HG03064 (cell line): ENCODE data around the gene NHSL1.

Experiments used
- ATAC-seq: cut with Tn5 transposase; IDR thresholded peaks from one replicate; pipeline ENCODE4 v1.9.1; 2021; ENCODE audit warnings: low read depth; ENCODE audit not compliant: unreplicated experiment

Gene NHSL1, protein sequence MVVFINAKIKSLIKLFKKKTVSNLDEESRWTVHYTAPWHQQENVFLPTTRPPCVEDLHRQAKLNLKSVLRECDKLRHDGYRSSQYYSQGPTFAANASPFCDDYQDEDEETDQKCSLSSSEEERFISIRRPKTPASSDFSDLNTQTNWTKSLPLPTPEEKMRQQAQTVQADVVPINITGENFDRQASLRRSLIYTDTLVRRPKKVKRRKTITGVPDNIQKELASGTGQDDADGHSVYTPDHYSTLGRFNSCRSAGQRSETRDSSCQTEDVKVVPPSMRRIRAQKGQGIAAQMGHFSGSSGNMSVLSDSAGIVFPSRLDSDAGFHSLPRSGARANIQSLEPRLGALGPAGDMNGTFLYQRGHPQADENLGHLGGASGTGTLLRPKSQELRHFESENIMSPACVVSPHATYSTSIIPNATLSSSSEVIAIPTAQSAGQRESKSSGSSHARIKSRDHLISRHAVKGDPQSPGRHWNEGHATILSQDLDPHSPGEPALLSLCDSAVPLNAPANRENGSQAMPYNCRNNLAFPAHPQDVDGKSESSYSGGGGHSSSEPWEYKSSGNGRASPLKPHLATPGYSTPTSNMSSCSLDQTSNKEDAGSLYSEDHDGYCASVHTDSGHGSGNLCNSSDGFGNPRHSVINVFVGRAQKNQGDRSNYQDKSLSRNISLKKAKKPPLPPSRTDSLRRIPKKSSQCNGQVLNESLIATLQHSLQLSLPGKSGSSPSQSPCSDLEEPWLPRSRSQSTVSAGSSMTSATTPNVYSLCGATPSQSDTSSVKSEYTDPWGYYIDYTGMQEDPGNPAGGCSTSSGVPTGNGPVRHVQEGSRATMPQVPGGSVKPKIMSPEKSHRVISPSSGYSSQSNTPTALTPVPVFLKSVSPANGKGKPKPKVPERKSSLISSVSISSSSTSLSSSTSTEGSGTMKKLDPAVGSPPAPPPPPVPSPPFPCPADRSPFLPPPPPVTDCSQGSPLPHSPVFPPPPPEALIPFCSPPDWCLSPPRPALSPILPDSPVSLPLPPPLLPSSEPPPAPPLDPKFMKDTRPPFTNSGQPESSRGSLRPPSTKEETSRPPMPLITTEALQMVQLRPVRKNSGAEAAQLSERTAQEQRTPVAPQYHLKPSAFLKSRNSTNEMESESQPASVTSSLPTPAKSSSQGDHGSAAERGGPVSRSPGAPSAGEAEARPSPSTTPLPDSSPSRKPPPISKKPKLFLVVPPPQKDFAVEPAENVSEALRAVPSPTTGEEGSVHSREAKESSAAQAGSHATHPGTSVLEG (N-terminal part only)

DNA sequence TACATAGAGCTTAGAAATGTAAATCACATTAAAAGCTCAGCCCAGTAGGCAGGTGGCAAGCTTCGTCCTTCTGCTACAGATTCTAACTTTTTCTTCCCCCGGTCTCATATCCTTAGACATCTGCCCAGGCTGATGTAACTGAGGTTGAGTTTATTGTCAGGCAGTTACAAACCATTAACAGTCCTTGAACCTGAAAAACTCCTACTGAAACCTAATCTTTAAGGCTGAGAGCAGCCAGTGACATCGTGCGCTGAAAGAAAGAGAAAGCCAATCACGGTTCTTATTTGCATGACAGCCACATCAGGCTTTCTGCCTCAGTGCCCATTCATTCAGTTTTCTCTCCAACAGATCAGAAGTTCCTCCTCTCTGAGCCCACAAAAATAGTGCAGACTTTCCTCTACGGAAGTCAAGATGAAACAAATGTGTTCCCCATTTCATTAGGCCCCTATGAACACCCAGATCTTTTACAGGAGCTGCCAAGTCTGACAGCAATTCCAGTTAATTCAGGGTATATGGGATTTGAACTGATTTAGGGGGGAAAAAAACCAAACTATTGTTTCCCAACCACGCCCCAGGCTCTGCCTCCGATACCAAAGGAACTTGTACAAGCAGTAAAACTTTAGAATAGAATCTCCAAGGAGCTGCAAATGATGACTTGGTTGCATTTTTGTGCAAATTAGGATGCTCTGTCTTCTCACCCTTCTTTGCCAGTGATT, at the start of gene NHSL1:
TSS of gene NHSL1 (minus strand) at position 192 of the 716 bp plus-strand sequence. CDS start 204 bp downstream, outside the sequence.
- ATAC-seq = peak; percentile 95

DNA sequence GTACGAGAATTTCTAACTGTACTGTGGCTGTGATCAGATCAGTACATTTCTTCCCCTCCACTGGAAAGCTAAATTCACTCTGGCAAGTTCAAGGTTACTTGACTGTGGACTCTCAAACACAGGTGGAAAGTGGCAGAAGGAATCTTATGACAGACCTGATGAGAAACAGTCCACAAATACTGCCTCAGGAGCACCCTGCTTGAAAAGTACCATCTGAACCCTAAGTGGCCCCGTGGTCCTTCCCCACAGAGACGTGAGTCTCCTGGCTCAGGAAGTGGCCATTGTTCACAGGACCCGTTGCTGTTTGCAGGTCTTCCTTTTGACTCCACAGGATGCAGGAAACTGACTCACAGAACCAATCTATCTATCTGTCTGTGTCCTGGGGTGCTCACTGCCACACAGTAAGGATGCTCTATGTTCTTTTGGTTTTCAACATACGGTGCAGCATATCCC, 47.5 kb upstream of the NHSL1 start:
- no peak for ATAC-seq

DNA sequence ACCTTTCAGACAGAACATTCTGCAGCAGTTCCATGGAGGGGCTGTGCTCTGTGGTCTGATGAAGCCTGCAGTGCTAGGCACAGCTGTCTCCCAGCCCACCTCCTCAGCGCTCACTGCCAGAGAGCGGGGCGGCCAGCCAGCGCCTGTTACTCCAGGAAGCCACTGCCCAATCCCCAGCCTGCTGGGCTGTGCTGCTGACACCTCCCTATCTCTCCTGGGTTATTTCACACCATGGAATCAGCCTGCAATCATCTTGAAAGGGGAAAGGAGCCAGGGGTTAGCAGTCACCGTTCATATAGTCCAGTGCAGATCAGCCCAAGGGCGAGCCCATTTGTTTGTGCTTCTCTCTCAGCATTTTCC, 46.3 kb upstream of the NHSL1 start:
- ATAC-seq = no peak

DNA sequence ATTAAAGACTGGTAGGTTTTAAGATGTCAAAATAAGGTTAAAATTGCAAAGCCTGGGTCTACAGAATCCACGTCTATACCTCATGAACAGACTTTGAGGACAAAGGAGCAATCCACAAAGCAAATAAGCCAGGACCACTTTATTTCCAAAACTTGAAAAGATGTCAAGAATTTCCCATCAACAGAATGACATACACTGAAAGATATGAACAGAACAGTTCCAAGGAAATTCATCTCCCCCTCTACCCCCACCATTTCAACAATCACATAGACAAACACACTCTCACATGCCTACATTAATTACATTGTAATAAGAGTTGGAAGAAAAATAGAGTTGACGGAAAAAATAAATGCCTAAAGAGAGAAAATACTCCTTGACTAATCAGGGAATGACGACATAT, 45.2 kb upstream of the NHSL1 start:
- ATAC-seq = no peak

DNA sequence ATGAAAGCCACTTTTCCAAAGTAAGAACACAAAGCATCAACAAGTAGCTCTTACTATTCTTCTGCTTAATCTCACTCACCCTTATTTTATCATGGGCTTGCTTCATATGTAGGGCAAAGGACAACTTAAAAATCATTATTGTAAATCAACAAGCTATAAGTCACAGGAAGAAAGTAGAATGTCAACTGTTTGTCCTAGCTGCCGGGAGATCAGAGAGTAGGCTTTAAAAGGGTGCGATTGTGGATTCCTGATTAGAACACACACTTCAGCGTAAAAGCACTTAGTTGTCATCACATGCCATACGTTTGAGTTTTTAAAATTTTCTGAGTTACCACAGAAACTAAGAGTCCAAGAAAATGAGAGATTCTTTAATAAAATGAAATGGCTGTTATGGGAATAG, 44.4 kb upstream of the NHSL1 start:
- ATAC-seq = no peak

DNA sequence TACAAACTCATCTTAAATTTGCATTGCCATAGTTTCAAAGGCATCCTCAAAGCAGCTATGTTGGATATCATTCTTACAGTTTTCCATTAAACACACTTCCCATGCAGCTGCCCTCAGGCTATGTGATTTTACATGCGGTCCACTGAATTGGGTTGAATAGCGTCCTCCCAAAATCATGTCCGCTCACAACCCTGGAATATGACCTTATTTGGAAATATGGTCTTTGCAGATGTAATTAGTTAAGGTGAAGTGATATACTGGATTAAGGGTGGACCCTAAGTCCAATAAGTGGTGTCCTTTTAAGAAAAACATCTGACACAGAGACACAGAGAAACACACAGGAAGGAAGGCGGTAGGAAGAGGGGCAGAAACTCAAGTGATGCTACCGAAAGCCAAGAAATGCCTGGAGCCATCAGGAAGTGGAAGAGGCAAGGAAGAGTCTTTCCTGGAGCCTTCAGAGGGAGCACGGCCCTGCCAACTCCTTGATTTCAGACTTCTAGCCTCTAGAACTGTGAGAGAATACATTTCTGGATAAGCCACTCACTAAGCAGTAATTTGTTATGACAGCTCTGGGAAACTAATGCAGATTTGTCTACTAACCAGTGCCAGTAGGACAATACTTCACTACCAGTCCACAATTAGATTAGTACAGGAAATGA, 42.7 kb upstream of the NHSL1 start:
- no peak for ATAC-seq

DNA sequence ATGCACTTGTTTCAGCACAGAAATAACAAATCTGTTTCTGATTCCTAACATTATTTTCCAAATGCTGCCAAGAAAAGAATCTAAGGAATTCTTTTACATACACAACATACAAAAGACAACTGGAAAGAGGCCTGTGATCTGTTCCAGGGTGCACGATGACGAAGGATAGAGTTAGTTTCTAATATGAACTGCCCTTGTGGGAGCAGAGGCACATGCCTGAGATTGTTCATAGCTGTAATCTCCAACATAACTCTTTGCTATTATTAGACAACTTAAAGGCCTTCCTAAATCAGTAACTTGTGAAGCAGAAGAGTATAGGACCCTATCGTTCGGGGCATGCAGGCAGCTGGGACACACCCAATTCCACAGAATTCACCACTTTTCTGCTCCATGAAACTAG, 41.2 kb upstream of the NHSL1 start:
- no peak for ATAC-seq

DNA sequence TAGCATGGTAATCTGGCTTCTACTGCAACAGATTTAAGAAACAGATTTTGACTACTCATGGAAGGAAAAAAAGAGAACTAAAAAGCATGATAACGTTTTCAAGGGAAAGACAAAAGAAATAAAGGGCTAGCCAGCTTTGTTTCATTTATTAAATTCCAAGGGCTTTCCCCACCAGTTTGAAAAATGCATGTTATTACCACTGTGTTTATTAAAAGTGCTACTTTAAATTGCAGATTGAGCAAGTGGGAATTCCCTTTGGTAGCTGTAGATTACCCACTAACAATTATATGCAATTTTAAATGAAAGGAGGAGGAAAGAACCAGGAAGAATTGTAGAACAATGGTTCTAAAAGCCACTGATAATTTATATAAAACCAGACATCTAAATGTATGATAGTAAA, 40.6 kb upstream of the NHSL1 start:
- no peak for ATAC-seq

DNA sequence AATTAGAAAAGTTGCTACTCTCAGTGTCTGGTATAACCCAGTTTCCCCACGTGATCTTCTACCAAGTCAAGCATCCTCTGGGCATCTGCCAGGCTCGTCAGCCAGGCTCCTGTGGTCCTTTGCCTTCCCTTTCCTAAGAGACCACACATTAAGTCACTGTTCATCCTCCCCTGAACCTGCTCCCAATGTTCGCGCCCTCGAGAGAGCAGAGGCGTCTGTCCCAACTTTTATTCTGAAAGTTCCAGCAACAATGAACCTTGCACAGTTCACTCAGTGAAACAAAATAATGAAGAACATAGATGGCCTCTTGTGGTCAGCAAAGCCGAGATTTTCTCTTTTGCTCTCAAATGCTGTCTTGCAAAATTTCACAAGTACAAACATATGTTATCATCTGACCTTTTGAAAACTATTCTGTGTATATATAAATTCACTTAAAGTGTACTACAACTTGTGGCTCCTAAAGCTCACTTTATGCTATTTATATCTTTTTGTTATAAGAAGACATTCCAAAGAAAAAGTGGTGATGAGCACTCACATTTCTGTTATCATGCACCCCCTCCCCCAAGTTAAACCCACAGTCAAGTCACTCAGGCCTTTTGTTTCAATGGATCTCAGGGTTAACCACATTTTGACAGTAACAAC, 39.2 kb upstream of the NHSL1 start:
- no peak for ATAC-seq

DNA sequence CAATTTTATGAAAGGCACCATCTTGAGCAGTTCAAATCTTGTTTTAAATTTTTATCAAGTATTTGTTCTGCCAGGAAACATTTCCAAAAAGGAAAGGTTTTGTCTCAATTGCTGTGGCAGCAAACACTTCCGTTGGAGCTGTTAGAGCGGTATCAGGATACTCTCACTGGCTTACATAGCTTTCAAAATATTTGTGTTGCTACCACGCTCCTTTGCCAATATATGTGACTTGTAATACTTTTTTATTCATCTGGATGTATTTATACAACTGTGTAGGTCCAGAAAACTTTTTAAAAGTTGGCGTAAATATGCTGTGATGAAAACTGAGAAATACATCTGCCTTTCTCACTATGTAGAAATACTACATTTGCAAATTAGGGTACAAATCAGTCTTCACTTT, 37.8 kb upstream of the NHSL1 start:
- ATAC-seq = no peak

DNA sequence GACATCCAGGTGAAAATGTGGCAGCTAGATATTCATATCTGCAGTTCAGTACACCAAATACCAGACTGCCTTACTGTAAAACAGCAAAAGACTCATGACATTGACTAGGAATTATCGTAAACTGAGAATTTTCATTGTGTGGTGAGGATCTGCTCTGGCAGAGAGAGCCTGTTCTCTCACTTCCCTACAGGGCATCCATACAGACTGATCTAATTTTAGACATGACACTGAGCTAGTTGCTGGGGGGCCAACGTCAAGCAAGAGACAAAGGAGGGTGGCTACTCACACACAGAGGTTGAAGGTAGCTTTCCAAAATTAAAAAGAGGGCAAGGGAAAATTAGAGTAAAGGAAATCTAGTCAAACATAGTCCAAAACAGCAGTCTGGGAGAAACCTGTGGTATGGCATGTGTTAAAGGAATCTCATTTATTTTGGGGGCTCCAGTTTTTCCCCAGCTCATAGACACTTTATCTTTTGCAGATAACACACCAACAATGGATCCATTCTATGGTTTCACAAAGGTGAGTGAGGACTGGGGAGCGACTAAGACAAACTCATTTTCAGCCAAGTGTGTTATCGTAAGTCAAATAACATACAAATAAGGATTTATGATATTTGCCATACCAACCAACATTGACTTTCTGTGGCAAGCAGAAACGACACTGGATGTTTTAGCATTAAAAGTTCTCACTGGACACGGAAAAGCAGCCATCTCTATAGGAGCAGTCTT, 36.6 kb upstream of the NHSL1 start:
- no peak for ATAC-seq

DNA sequence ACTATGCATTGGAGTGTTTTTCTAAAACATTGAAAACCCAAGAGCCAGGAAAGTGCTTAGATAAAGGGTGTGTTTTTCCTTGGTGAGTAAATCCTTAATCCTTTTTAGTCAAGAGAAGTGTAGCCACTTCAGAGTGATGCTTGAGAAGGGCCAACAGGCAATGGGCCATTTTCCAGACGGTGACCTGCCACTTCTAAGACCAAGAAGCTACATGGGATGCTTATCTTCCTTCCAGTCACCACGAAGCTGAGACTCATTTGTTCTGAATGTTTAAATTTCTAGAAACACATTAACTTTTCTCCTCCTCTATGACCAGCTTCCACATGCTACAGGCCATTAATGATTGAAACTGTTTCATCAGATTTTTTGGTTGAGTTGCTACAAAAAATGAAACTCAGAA, 34.4 kb upstream of the NHSL1 start:
- no peak for ATAC-seq

DNA sequence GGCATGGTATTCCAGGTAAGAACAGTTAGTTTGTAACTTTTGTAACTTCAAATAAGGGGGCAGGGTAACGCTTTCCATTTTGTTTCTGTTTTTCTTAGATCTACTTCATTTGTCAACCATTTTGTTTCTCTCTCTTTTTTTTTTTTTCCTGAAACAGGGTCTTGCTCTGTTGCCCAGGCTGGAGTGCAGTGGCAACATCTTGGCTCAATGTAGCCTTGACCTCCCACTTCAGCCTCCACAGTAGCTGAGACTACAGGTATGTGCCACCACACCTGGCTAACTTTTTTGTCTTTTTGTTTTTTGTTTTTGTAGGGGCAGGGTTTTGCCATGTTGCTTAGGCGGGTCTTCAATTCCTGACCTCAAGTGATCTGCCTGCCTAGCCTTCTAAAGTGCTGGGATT, 32.1 kb upstream of the NHSL1 start:
- no peak for ATAC-seq

DNA sequence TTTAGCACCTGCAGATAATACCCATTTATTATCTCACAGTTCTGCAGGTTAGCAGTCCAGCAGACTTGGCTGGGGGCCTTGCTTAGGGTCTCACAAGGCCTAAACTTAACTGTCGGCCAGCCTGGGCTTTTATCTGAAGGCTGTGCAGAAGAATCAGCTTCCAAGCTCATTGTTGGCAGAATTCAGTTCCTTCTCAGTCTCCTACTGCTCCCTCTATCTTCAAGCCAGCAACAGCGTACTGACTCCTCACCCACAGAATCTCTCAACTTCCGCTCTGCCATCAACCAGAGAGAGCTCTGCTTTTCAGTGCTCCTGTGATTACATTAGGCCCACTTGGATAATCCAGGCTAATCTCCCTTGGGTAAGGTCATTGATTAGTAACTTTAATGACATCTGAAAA, 30.2 kb upstream of the NHSL1 start:
- no peak for ATAC-seq

DNA sequence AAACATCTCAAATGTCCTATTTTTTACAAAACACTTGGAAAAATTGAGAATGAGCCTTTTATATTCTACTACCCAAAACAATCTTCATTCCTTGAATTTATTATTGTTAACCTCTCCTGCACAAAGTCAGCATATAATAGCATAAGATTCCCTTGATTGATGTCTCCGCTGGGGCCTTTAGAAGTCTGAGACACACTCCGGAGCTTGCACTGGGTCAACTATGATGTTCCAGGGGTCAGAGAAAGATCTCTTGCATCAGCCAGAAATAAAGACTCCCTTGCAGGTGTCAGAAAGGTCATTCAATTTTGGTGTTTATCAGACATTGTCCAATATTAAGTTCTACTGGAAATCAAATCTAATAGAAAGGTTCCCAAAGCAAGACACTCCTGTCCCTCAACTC, 29.7 kb upstream of the NHSL1 start:
- ATAC-seq = no peak

DNA sequence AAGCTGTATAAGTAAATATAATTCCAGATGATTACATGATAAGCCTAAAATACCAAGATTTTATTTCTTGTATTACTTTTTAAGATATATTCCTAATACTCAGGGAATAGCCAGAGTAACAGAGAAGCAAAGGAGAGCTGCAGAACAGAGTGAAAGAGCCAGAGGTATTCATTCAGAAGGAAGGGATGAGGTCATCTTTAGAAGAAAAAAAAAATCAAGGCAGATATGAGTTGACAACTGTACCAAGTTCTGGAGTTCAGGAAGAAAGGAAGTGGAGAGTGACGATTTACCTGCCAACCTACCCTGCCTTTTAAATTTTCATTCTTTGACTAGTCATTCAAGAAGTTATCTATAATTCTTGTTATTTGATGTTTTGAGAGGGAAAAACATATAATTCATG, 28.8 kb upstream of the NHSL1 start:
- no peak for ATAC-seq

DNA sequence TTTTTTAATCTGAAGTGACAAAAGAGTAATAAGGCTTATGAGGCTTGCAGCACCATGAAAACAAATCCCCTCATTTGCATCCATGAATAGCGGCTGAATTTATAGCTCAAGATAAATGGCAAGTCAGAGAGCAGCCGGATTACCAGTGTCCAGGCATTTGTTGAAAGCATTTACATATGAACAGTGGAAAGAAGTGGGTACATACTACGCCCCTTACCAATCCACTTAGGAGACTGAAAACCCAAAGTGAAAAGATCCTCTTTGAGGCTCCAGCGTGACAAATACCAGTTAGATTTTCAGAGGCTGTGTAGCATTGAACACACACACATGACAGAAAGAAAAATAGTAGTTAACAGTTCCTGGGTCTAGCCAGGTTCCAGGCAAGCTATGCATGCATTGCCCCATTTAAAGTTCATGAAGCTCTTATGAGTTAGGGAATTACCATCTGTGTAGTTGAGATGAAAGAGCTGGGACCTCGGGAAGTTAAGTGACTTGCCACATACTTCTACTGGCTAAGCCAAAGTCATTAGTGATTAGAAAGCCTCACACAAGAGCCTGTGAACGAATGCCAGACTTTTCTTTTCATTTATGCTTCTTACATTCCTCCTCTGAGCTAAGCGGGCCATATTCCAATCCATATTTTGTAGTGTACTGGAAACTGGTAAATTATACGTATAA, 28.3 kb upstream of the NHSL1 start:
- no peak for ATAC-seq

DNA sequence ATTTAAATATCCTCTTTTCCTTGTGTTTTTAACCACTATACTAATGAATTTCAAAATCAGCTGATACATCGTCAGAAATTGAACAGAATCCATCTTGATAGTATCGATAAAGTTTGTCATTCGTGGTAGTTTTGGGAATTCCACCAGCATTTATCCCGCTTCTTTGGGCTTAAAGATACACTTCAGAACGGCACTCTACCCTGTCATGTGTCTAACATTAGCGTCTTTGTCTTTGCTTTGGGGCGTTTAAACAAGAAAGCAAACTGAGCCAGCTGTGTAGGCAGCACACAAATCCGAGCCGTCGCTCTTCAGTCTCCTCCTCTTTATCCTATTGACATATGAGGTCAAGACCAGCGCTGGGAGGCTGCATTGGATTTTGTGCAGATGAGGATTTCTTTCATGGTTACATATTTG, 27.5 kb upstream of the NHSL1 start:
- no peak for ATAC-seq
